Activated CD4-positive, alpha-beta T cell treated with anti-CD3 and anti-CD28 coated beads, Interleukin-2, amount 50 U/mL, for 16 hours (primary cell): Measurements from ENCODE around the gene KCNJ18.
"Not testable (repeated sequence)": the region's sequence is repeated elsewhere in the genome, so short reads cannot be mapped to it uniquely, and the experiment has no call there.

Experiments
- DNase-seq: peaks from one replicate; pipeline ENCODE4 v3.0.0-alpha.2; 2020

KCNJ18 gene

GRCh38 chr17:21705021-21705601 is 12.8 kb downstream of the KCNJ18 start:
- DNase-seq: no peak

- not testable (repeated sequence) for DNase-seq
Observed at GRCh38 chr17:21705746-21706145, 13.4 kb downstream of the KCNJ18 start.

GRCh38 chr17:21706546-21706945 is 14.2 kb downstream of the KCNJ18 start:
- DNase-seq: not testable (repeated sequence)

- DNase-seq: not testable (repeated sequence)
Observed at GRCh38 chr17:21707131-21707530, 14.8 kb downstream of the KCNJ18 start.

GRCh38 chr17:21707711-21708611 is 15.6 kb downstream of the KCNJ18 start:
- DNase-seq: not testable (repeated sequence)

- not testable (repeated sequence) for DNase-seq
Observed at GRCh38 chr17:21708612-21709535, 16.6 kb downstream of the KCNJ18 start.

GRCh38 chr17:21709994-21710393 is 17.7 kb downstream of the KCNJ18 start:
- DNase-seq: not testable (repeated sequence)

- DNase-seq: not testable (repeated sequence)
Observed at GRCh38 chr17:21710486-21710885, 18.2 kb downstream of the KCNJ18 start.

- DNase-seq: no peak
Observed at GRCh38 chr17:21711182-21711581, 18.9 kb downstream of the KCNJ18 start.

- not testable (repeated sequence) for DNase-seq
Observed at GRCh38 chr17:21713020-21713419, 20.7 kb downstream of the KCNJ18 start.

GRCh38 chr17:21713631-21714030 is 21.3 kb downstream of the KCNJ18 start:
- DNase-seq: not testable (repeated sequence)

- DNase-seq: not testable (repeated sequence)
Observed at GRCh38 chr17:21714676-21715075, 22.4 kb downstream of the KCNJ18 start.

GRCh38 chr17:21715877-21716276 is 23.6 kb downstream of the KCNJ18 start:
- DNase-seq: not testable (repeated sequence)

GRCh38 chr17:21718971-21719370 is 26.6 kb downstream of the KCNJ18 start:
- not testable (repeated sequence) for DNase-seq

- not testable (repeated sequence) for DNase-seq
Observed at GRCh38 chr17:21719511-21720226, 27.3 kb downstream of the KCNJ18 start.

- not testable (repeated sequence) for DNase-seq
Observed at GRCh38 chr17:21720566-21720965, 28.2 kb downstream of the KCNJ18 start.

GRCh38 chr17:21722268-21722667 is 29.9 kb downstream of the KCNJ18 start:
- not testable (repeated sequence) for DNase-seq

- not testable (repeated sequence) for DNase-seq
Observed at GRCh38 chr17:21724216-21725006, 32.1 kb downstream of the KCNJ18 start.

- DNase-seq: not testable (repeated sequence)
Observed at GRCh38 chr17:21731076-21731475, 38.8 kb downstream of the KCNJ18 start.

- DNase-seq: not testable (repeated sequence)
Observed at GRCh38 chr17:21733931-21734330, 41.6 kb downstream of the KCNJ18 start.

GRCh38 chr17:21735814-21736213 is 43.5 kb downstream of the KCNJ18 start:
- DNase-seq: not testable (repeated sequence)
